ENCODE measurements around the gene CD7. TPM values are rescaled to one million over a fixed set of nuclear protein-coding genes. Genes with fewer than 3 reads are reported as not detected.

Gene CD7
- polyA plus RNA-seq, 1 donor from 2014 or later = not detected

- no peak overlapping the region for H2AFZ ChIP-seq (ENCODE audit: low read depth, low read length)
These were observed 16.6 kb downstream of the CD7 start for GRCh38 chr17:82300707-82301270.

DNA sequence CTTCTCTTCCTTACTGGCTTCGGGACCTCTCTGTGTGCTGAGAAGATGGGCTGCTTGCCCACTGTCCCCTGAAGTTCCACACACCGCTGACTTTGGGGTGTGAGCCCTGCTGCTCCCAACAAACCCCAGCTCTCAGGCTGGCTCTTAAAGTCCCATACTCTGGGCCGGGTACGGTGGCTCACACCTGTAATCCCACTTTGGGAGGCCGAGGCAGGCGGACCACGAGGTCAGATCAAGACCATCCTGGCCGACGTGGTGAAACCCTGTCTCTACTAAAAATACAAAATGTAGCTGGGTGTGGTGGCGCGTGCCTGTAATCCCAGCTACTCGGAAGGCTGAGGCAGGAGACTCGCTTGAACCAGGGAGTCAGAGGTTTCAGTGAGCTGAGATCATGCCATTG is 17.2 kb downstream of the CD7 start:
- no peak overlapping the region for H3K4me3 ChIP-seq (ENCODE audit: low read length)
- H4K20me1 ChIP-seq (ENCODE audit: insufficient read depth) = no peaks in the 10 kb centered on the region
- H3K27ac ChIP-seq (ENCODE audit: low read length) = no peak overlapping the region
- TF ChIP-seq POLR2AphosphoS5 (IDR thresholded peaks at IDR 0.05) (no peak), SMC3 (conservative IDR thresholded peaks at IDR 0.05; ENCODE audit: poor library complexity) (no peak), EP300 (conservative IDR thresholded peaks at IDR 0.05; ENCODE audit: poor library complexity, severe bottlenecking) (no peak), EZH2 (IDR thresholded peaks at IDR 0.05; ENCODE audit: borderline replicate concordance, insufficient read depth, low read length, poor library complexity, severe bottlenecking) (no peak), TAF1 (IDR thresholded peaks at IDR 0.05; ENCODE audit: low read depth) (no peak), RAD21 (conservative IDR thresholded peaks at IDR 0.05) (no peak), CTCF (IDR thresholded peaks at IDR 0.05; ENCODE audit: poor library complexity, severe bottlenecking) (no peak), MXI1 (conservative IDR thresholded peaks at IDR 0.05; ENCODE audit: poor library complexity, severe bottlenecking) (no peak)
- TF ChIP-seq, protein P1, sequence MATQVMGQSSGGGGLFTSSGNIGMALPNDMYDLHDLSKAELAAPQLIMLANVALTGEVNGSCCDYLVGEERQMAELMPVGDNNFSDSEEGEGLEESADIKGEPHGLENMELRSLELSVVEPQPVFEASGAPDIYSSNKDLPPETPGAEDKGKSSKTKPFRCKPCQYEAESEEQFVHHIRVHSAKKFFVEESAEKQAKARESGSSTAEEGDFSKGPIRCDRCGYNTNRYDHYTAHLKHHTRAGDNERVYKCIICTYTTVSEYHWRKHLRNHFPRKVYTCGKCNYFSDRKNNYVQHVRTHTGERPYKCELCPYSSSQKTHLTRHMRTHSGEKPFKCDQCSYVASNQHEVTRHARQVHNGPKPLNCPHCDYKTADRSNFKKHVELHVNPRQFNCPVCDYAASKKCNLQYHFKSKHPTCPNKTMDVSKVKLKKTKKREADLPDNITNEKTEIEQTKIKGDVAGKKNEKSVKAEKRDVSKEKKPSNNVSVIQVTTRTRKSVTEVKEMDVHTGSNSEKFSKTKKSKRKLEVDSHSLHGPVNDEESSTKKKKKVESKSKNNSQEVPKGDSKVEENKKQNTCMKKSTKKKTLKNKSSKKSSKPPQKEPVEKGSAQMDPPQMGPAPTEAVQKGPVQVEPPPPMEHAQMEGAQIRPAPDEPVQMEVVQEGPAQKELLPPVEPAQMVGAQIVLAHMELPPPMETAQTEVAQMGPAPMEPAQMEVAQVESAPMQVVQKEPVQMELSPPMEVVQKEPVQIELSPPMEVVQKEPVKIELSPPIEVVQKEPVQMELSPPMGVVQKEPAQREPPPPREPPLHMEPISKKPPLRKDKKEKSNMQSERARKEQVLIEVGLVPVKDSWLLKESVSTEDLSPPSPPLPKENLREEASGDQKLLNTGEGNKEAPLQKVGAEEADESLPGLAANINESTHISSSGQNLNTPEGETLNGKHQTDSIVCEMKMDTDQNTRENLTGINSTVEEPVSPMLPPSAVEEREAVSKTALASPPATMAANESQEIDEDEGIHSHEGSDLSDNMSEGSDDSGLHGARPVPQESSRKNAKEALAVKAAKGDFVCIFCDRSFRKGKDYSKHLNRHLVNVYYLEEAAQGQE (IDR thresholded peaks at IDR 0.05; ENCODE audit: borderline replicate concordance) = no peak
- H3F3A ChIP-seq (ENCODE audit: insufficient read depth, low read length, poor library complexity, severe bottlenecking) = no peaks in the 10 kb centered on the region
- H3K79me2 ChIP-seq (replicated peaks; ENCODE audit: insufficient read depth, low read length) = no peaks in the 10 kb centered on the region
- no peaks in the 10 kb centered on the region for H3K27me3 ChIP-seq (ENCODE audit: insufficient read depth, low read depth, low read length)
- H3K9me2 ChIP-seq (ENCODE audit: insufficient read depth, low read length) = no peaks in the 10 kb centered on the region
- H3K36me3 ChIP-seq (ENCODE audit: insufficient read depth, low read length) = no peaks in the 10 kb centered on the region
- H3K9me3 ChIP-seq (ENCODE audit: low read length) = no peaks in the 10 kb centered on the region
- no peak overlapping the region for H2AFZ ChIP-seq (ENCODE audit: low read depth, low read length)
- H3K4me2 ChIP-seq (ENCODE audit: low read length) = no peak overlapping the region
- H3K9ac ChIP-seq (ENCODE audit: low read length) = no peak overlapping the region

More at GRCh38 chr17:82300707-82301270, 16.6 kb downstream of the CD7 start:
- TF ChIP-seq SMC3 (conservative IDR thresholded peaks at IDR 0.05; ENCODE audit: poor library complexity) (peak; percentile 28), CTCF (IDR thresholded peaks at IDR 0.05; ENCODE audit: poor library complexity, severe bottlenecking) (peak; percentile 40), EZH2 (IDR thresholded peaks at IDR 0.05; ENCODE audit: borderline replicate concordance, insufficient read depth, low read length, poor library complexity, severe bottlenecking) (no peak), MXI1 (conservative IDR thresholded peaks at IDR 0.05; ENCODE audit: poor library complexity, severe bottlenecking) (no peak)
- TF ChIP-seq, protein P1 (IDR thresholded peaks at IDR 0.05; ENCODE audit: borderline replicate concordance) = no peak
- no peak overlapping the region for H3K9ac ChIP-seq (ENCODE audit: low read length)
- no peaks in the 10 kb centered on the region for H3K79me2 ChIP-seq (replicated peaks; ENCODE audit: insufficient read depth, low read length)
- H3K4me3 ChIP-seq (ENCODE audit: low read length) = no peak overlapping the region
- H3K4me2 ChIP-seq (ENCODE audit: low read length) = no peak overlapping the region
- H3K27ac ChIP-seq (ENCODE audit: low read length) = no peak overlapping the region
- no peaks in the 10 kb centered on the region for H3F3A ChIP-seq (ENCODE audit: insufficient read depth, low read length, poor library complexity, severe bottlenecking)
- H3K9me3 ChIP-seq (ENCODE audit: low read length) = no peaks in the 10 kb centered on the region
- H4K20me1 ChIP-seq (ENCODE audit: insufficient read depth) = no peaks in the 10 kb centered on the region
- no peaks in the 10 kb centered on the region for H3K36me3 ChIP-seq (ENCODE audit: insufficient read depth, low read length)
- no peaks in the 10 kb centered on the region for H3K9me2 ChIP-seq (ENCODE audit: insufficient read depth, low read length)
- H3K27me3 ChIP-seq (ENCODE audit: insufficient read depth, low read depth, low read length) = no peaks in the 10 kb centered on the region
